NCI-H446 (cell line): ENCODE data around the gene PLPP7.
"Not testable (repeated sequence)": the region's sequence is repeated elsewhere in the genome, so short reads cannot be mapped to it uniquely, and the experiment has no call there.

Source experiments
- DNase-seq, 2 experiments: peaks; one replicate each; lab custom pipeline; 2025; lab: John Stamatoyannopoulos, UW

PLPP7 gene

GRCh38 chr9:131330814-131331600 is 41.5 kb downstream of the PLPP7 start:
- DNase-seq = no peak

DNA sequence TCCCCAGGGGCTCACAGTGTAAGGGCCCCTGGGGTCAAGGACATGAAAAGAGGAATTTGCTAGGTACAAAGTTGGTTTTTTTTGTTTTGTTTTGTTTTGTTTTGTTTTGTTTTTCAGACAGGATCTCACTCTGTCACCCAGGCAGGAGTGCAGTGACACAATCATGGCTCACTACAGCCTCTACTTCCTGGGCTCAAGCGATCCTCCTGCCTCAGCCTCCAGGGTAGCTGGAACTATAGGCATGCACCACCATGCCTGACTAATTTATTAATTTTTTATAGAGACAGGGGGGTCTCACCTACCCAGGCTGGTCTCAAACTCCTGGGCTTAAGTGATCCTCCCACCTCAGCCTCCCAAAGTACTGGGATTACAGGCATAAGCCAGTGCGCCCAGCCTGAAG is 42.5 kb downstream of the PLPP7 start:
- DNase-seq = not testable (repeated sequence)

GRCh38 chr9:131333771-131334628 is 44.5 kb downstream of the PLPP7 start:
- no peak for DNase-seq

- DNase-seq = no peak
Observed at GRCh38 chr9:131334629-131335367, 45.3 kb downstream of the PLPP7 start.

- no peak for DNase-seq
Observed at GRCh38 chr9:131335368-131335755, 45.8 kb downstream of the PLPP7 start.

- no peak for DNase-seq
Observed at GRCh38 chr9:131337131-131337848, 47.8 kb downstream of the PLPP7 start.

DNA sequence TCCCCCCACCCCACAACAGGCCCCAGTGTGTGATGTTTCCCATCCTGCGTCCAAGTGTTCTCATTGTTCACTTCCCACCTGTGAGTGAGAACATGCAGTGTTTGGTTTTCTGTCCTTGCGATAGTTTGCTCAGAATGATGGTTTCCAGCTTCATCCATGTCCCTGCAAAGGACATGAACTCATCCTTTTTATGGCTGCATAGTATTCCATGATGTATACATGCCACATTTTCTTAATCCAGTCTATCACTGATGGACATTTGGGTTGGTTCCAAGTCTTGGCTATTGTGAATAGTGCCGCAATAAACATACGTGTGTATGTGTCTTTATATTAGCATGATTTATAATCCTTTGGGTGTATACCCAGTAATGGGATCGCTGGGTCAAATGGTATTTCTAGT is 49.7 kb downstream of the PLPP7 start:
- DNase-seq = not testable (repeated sequence)

GRCh38 chr9:131344931-131345535 is 55.5 kb downstream of the PLPP7 start:
- DNase-seq = not testable (repeated sequence)

GRCh38 chr9:131346559-131346958 is 57.0 kb downstream of the PLPP7 start:
- DNase-seq = no peak

- no peak for DNase-seq
Observed at GRCh38 chr9:131347376-131348020, 58.0 kb downstream of the PLPP7 start.

- no peak for DNase-seq
Observed at GRCh38 chr9:131348631-131349521, 59.4 kb downstream of the PLPP7 start.

- DNase-seq = no peak
Observed at GRCh38 chr9:131349522-131349880, 60.0 kb downstream of the PLPP7 start.

DNA sequence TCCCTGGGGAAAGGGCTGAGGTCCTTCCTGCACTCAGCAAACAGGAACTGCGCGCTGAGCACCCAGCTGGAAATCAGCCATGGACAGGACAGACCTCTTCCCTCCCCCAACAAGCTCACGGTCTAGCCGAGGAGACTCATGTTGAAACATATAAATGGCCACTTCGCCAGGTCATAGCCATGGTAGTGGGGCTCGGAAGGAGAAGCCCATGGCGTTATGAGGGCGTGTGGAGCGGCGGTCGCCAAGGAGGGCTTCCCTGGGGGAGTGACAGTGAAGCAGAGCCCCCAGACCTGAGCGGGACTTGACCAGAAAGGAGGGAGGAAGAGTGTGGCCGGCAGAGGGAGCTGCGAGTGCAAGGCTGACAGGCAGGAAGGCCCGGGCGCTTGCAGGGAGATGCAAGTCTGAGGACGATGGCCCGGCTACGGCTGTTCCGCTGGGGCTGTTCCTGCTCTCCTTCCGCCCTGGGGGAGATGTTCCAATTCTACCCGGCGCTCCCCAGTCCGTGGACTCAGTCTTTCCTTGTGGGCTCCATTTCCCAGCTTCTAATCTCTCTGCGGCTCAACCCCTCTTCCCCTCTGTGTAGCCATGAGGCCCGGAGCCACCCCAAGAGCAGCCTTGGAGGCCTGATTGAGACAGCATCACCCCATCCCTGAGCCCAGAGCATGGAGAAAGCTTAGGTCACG is 60.5 kb downstream of the PLPP7 start:
- peak; percentile 46 to 66 for DNase-seq

- not testable (repeated sequence) for DNase-seq
Observed at GRCh38 chr9:131356479-131356878, 67.0 kb downstream of the PLPP7 start.

- no peak for DNase-seq
Observed at GRCh38 chr9:131358556-131358955, 69.0 kb downstream of the PLPP7 start.
